IPS DF 19.7 (cell line): ENCODE results near the gene ATMIN.

ENCODE experiments used
- DNase-seq: peaks from one replicate; pipeline ENCODE4 v3.0.0-alpha.2; 2013; ENCODE audit warnings: low read depth, low spot score

The ATMIN gene

GRCh38 chr16:81035398-81035974 lies at the start of gene ATMIN:
Gene ATMIN, plus strand, starts transcription at chr16:81035842. Its CDS starts 29 bp downstream, at chr16:81035871.
- peak; percentile 65 for DNase-seq

- DNase-seq, result no peak
Observed at GRCh38 chr16:80986557-80986956, 49.1 kb upstream of the ATMIN start.

DNA sequence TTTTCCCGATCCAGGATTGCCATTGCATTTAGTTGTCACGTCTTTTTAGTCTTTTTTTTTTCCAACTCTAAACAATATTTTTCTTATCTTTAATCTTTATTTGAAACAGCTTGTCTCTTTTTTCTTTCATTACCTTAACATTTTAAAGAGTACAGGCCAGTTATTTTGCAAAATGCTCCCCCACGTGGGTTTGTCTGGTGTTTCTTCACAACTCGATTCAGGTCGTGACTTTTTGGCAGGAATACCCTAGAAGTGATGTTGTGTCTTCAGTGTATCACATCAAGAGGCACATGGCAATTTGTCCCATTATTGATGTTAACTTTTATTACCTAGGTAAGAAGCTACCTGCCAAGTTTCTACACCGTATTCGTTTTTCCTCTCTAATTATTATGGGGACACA lies 46.9 kb upstream of the ATMIN start:
- no peak for DNase-seq

- DNase-seq, result no peak
Observed at GRCh38 chr16:80989801-80990200, 45.8 kb upstream of the ATMIN start.

- DNase-seq, result no peak
Observed at GRCh38 chr16:80990577-80990976, 45.1 kb upstream of the ATMIN start.

DNA sequence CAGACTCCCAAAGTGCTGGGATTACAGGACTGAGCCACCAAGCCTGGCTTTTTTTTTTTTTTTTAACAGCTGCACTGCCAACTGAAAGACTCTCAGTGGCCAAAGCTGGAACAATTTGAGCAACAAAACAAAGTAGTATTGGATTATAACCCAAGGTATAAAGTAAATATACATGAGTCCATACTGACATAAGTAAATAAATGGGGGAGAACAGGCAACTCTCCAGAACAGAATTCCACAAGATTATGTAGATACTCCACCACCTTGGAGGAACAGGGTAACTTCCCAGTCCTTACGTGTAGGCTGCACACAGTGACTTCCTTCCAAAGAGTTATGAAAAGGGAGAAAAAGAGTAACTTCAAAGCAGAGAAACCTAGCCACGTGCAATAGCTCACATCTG lies 44.7 kb upstream of the ATMIN start:
- DNase-seq, result no peak

- no peak for DNase-seq
Observed at GRCh38 chr16:80991792-80992430, 43.7 kb upstream of the ATMIN start.

GRCh38 chr16:80992676-80993293 lies 42.9 kb upstream of the ATMIN start:
- DNase-seq, result no peak

GRCh38 chr16:80993307-80993706 lies 42.3 kb upstream of the ATMIN start:
- no peak for DNase-seq

DNA sequence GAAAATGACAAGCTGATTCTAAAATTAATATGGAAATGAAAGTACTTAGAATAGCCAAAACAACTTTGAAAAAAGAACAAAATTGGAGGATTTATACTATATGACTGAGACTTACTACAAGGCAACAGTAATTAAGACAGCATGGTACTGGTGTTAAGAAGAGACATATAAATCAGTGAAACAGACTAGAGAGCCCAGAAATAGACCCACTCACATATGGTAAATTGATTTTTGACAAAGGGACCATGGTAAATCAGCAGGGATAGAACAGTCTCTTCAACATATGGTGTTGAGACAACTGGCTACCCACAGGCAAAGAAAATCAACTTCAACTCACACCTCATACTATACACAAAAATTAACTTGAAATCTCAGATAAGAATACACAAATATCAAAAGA lies 41.8 kb upstream of the ATMIN start:
- no peak for DNase-seq

GRCh38 chr16:80994451-80994850 lies 41.2 kb upstream of the ATMIN start:
- DNase-seq, result no peak

DNA sequence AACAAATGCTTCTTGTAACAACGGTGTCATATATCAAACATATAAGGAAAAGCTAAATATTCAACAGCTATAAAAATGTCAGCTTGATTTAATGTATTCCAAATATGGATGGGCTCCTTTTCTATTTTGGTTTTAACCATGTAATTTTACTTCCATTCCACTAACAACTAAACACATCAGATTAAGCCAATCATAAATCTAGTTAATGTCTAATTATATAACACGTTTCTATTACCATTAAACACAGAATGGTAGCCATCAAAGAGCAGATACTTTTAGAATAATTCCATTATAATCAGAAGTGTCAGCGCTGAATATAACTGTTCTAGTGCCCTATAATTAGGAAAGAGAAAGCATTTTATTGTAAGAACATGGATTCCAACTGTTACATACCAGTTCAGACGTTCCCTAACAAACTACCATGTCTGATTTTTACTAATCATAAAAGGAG lies 38.9 kb upstream of the ATMIN start:
- DNase-seq, result no peak

DNA sequence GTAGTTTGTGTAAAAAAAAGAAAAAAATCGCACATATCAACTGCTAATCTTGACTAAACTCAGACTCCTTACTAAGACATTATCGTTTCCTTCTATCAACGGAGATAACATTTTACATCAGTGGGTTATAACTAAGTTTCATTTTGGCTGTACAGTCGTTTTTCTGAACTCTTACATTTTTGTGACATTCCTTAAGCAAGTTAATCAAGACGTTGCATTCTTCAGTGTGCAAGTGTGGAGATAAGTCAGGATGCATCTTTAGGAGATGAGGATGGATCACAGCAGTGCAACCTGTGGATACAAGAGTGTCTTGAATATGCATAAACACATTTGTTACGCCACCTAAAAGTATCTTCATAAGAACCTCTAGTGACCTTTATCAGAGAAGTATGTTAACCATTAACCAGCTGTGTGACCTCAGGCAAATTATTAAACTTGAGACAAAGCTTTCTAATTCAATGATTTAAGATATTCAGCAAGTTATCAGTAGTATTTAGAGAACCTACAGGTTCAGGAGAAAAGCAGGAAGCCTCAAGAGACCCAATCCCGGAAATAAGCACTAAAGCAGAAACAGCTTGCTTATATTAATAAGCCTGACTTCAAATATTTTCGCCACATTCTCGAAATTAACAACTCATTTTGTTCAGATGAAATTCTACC lies 38.4 kb upstream of the ATMIN start:
- DNase-seq, result no peak

- no peak for DNase-seq
Observed at GRCh38 chr16:80997964-80998620, 37.5 kb upstream of the ATMIN start.

GRCh38 chr16:81000873-81001272 lies 34.8 kb upstream of the ATMIN start:
- no peak for DNase-seq

- no peak for DNase-seq
Observed at GRCh38 chr16:81001330-81001729, 34.3 kb upstream of the ATMIN start.

- DNase-seq, result no peak
Observed at GRCh38 chr16:81003064-81003463, 32.6 kb upstream of the ATMIN start.

DNA sequence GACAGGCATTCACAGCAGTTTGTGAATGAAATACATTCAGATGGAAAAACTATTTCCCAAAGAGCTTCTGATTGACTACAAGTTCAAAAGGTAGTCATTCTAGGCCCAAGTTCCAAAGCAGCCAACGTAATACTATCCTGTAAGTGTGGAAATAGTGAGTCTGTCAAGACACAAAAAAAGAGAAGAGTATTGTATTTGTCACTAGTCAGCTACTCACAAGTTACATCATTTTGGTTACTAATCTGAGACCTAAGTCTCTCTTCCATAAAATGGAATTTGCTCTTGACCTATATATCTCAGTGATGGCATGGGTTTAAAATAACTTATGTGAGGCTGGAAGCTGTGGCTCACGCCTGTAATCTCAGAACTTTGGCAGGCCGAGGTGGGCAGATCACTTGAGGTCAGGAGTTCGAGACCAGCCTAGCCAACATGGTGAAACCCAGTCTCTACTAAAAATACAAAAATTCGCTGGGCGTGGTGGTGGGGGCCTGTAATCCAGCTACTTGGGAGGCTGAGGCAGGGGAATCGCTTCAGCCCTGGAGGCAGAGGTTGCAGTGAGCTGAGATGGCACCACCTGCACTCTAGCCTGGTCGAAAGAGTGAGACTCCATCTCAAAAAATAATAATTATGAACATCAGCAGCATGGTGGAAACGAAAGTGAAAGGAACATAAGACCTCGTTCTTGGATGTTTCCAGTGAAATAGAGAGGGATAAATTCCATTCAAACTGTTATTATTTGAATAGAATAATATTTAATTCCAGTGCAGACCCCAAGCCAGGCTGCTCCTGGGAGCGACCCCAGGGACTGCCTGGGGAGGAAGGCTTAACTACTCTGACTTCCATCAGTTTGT lies 31.8 kb upstream of the ATMIN start:
- no peak for DNase-seq

DNA sequence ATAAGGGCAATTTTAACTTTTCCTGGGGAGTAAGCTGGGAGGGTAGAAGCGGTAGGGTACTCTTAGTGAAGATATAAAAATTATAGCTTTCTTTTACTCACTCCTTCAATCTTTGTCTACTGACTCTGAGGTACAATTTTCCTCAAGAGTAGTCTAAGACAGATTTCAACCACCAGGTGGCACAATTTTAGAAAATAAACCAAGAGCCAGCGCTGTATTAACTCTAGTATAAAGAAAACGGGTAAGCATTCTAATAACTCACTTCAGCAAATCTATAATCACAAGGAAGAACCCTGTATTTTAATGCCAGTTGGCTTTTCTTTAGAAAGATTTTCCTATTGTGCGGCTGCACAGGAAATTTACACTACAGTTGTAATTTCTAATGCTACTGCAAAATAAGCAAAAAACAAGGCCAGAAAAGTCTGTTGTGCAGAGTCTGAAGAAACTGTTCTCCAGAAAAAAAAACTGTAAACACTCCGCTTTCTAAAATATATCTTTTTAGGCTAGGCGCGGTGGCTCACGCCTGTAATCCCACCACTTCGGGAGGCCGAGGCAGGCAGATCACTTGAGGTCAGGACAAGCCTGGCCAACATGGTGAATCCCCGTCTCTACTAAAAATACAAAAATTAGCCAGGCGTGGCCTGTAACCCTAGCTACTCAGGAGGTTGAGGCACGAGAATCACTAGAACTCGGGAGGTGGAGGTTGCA lies 30.8 kb upstream of the ATMIN start:
- no peak for DNase-seq

DNA sequence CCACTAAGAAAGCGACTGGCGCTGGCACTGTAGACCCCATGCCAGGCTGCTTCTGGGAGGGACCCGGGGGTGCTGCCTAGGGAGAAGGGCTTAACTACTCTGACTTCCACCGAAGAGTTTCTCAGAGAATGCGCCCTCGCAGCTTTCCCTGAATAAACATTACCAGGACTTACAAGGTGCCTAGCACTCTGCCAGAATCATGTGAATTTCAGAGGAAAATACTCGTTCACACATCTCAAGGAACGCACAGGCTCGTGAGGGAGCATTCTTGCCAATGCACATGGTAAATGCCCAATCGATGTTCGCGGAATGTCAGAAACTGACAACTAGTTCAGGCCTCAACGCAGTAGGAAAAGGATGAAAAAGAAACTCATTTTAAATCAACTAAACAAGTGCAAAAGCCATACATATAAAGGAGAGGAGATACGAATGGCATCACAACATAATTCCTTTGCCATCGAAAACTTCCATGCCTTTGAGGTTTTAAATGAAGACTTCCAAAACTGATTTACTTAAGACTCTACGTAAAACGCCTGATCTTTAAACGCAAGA lies 30.0 kb upstream of the ATMIN start:
- no peak for DNase-seq
